ENCODE measurements around the gene SMIM22. TPM values are rescaled to one million over a fixed set of nuclear protein-coding genes. Genes with fewer than 3 reads are reported as not detected.

The SMIM22 gene
- total and polyA plus RNA-seq, 10 donors: not detected

DNA sequence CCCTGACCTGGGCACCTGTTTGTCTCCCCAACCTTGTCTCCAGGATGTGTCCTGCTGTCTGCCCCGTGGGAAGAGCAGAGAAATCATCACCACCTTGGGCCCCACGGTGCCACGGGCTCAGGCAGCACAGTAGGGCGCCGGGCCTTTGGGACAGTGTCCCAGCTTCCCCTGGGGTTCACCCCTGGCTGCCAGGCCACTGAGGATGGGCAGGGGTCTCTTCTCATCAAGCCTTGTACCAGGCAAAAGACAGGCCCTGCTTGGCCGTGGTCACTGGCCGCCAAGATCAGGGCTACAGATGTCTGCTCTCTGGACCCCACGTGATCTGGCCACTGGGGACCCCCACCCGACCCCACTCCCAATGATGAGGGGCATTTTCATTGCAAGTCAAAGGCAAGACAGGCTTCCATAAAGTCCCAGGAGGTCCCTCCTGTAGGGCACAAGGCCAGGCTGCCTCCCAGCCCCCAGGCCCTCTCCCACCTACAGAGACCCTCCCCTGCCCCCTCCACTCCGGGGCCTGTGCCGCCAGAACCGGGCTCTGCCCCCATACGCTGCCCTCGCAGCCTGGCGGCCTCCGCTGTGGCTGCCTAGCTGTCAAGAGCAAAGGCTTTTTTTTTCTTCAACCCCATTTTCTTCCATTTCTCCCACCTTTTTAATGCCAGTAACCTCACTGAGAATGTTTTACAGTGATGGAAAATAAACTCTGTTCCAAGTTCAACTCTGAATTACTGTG lies 46.3 kb upstream of the SMIM22 start:
- peak in 2 of 3 donors; percentile 13 to 34 for TF ChIP-seq POLR2AphosphoS5 (IDR thresholded peaks at IDR 0.05)
- TF ChIP-seq, protein P1, sequence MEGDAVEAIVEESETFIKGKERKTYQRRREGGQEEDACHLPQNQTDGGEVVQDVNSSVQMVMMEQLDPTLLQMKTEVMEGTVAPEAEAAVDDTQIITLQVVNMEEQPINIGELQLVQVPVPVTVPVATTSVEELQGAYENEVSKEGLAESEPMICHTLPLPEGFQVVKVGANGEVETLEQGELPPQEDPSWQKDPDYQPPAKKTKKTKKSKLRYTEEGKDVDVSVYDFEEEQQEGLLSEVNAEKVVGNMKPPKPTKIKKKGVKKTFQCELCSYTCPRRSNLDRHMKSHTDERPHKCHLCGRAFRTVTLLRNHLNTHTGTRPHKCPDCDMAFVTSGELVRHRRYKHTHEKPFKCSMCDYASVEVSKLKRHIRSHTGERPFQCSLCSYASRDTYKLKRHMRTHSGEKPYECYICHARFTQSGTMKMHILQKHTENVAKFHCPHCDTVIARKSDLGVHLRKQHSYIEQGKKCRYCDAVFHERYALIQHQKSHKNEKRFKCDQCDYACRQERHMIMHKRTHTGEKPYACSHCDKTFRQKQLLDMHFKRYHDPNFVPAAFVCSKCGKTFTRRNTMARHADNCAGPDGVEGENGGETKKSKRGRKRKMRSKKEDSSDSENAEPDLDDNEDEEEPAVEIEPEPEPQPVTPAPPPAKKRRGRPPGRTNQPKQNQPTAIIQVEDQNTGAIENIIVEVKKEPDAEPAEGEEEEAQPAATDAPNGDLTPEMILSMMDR (IDR thresholded peaks at IDR 0.05 in 8 of 11, conservative IDR thresholded peaks at IDR 0.05 in 3 of 11): no peak
- Histone ChIP-seq H3K4me3 (no peak overlapping the region), H3K4me1 (peaks cover 0 to 34% (median 10%) of the 10 kb centered on the region in 6 donors), H3K27ac (peak overlapping the region in 3 of 8 donors; percentile 2 to 65 (median 33)), H3K36me3 (peaks cover 4 to 56% (median 44%) of the 10 kb centered on the region in 6 donors), H3K9me3 (no peaks in the 10 kb centered on the region), H3K27me3 (replicated peaks in 1 of 7) (no peaks in the 10 kb centered on the region)
- DNase-seq: no peak
- WGBS, 5 donors: 88 to 92% (median 90%) methylated on average over 8 to 16 of the region's 16 CpGs
- intact Hi-C loops (cut with DNase I; ENCODE audit: low total_unique reads): no loop called here

DNA sequence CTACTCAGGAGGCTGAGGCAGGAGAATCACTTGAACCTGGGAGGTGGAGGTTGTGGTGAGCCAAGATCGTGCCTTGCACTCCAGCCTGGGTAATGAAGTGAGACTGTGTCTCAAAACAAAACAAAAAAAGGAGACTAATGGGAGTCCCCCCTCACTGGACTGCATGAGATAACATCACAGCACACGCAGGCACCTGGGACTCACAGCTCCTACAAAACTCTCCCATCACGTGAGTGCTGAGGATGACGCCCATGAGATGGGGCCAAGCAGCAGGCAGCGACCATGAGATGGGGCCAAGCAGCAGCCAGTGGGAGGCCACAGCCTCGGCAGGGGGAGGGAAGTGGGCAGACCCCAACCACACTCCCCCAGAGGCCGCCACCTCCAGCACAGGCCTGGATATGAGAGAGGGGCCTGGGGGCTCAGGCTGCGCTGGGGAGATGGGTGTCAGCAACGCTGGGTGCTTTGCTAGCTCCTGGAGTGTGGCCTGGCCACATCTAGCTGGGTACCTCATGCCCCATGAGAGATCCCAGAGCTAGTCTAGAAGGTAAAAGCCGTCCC lies 45.4 kb upstream of the SMIM22 start:
- DNase-seq: no peak
- Histone ChIP-seq H3K27me3 (replicated peaks in 1 of 7) (no peaks in the 10 kb centered on the region), H3K9me3 (peaks cover 0 to 3% (median 2%) of the 10 kb centered on the region in 8 donors), H3K4me1 (peaks cover 0 to 32% (median 10%) of the 10 kb centered on the region in 6 donors), H3K27ac (no peak overlapping the region), H3K4me3 (no peak overlapping the region), H3K36me3 (peaks cover 4 to 65% (median 53%) of the 10 kb centered on the region in 6 donors)
- WGBS, 5 donors: 82 to 93% (median 88%) methylated on average over 10 of the region's 10 CpGs
- intact Hi-C loops (cut with DNase I; ENCODE audit: low total_unique reads): no loop called here
- TF ChIP-seq POLR2A (IDR thresholded peaks at IDR 0.05) (no peak), POLR2AphosphoS5 (IDR thresholded peaks at IDR 0.05) (peak in 1 of 3 donors; percentile 13)

DNA sequence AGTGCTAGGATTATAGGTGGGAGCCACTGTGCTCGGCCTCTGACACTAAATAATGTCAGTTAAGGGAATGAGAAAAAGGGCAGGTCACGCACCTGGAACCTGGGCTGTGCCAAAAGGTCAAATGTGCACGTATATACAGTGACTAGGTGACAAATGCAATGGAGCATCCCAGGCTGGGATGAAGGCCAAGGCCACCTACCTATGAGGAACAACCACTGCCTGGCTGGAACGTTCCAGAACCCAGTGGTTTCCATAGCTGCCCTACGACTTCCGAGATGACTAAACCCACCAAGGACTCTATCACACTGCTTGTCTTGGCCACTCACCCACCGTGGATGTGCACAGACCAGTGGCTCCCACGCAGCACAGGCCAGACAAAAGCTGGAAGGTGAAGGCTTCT lies 44.3 kb upstream of the SMIM22 start:
- no peaks in the 10 kb centered on the region for H3K27me3 ChIP-seq (replicated peaks in 1 of 7)
- intact Hi-C loops (cut with DNase I; ENCODE audit: low total_unique reads): no loop called here
- DNase-seq: no peak
- WGBS, 5 donors: 84 to 92% (median 88%) methylated on average over 8 of the region's 8 CpGs
- peaks cover 4 to 77% (median 63%) of the 10 kb centered on the region in 6 donors for H3K36me3 ChIP-seq
- peaks cover 0 to 13% (median 5%) of the 10 kb centered on the region in 8 donors for H3K9me3 ChIP-seq
- TF ChIP-seq POLR2AphosphoS5 (IDR thresholded peaks at IDR 0.05): no peak
- no peak for TF ChIP-seq POLR2A (IDR thresholded peaks at IDR 0.05)
- TF ChIP-seq, protein P1 (IDR thresholded peaks at IDR 0.05 in 8 of 11, conservative IDR thresholded peaks at IDR 0.05 in 3 of 11): no peak
- no peak overlapping the region for H3K27ac ChIP-seq
- H3K4me1 ChIP-seq: peaks cover 0 to 32% (median 10%) of the 10 kb centered on the region in 6 donors
- H3K4me3 ChIP-seq: no peak overlapping the region

DNA sequence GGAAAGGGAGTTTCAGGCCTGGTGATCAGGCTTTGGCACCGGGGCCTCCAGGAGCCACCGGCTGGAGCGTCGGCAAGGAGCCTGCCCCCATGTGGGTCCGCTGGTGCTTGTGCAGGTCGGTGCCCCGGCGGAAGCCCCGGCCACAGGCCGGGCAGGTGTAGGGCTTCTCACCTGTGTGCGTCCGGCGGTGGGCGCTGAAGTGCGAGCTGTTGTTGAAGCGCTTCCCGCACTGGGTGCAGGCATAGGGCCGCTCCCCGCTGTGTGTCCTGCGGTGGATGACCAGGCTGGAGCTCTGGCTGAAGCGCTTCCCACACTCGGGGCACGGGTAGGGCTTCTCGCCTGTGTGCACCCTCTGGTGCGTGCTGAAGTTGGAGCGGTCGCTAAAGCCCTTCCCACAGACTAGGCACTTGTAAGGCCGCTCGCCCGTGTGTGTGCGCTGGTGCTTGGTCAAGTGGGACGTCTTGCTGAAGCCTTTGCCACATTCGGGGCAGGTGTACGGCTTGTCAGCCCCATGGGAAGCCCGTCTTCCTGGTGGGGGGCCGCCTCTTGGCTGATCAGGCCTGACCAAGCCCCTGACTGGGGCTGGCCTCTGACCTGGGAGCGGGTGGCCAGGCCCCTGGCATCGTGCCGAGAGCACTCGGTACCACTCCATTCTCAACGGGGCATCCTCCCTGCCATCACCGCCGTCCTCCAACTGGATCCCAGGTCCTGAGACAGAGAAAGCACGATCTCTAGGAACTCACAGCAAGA lies 42.6 kb upstream of the SMIM22 start:
- Histone ChIP-seq H3K36me3 (peaks cover 4 to 93% (median 74%) of the 10 kb centered on the region in 6 donors), H3K9me3 (peaks cover 0 to 13% (median 5%) of the 10 kb centered on the region in 8 donors), H3K4me3 (no peak overlapping the region), H3K27me3 (replicated peaks in 1 of 7) (no peaks in the 10 kb centered on the region), H3K4me1 (peaks cover 0 to 17% (median 6%) of the 10 kb centered on the region in 6 donors), H3K27ac (no peak overlapping the region)
- intact Hi-C loops (cut with DNase I; ENCODE audit: low total_unique reads): no loop called here
- 85 to 91% (median 90%) methylated on average over 20 to 44 of the region's 44 CpGs for WGBS, 5 donors
- peak in 1 of 3 donors; percentile 19 for TF ChIP-seq POLR2AphosphoS5 (IDR thresholded peaks at IDR 0.05)
- TF ChIP-seq POLR2A (IDR thresholded peaks at IDR 0.05): no peak
- TF ChIP-seq, protein P1 (IDR thresholded peaks at IDR 0.05 in 8 of 11, conservative IDR thresholded peaks at IDR 0.05 in 3 of 11): no peak
- no peak for DNase-seq
